HL-60 (cell line): ENCODE measurements around the gene FAM3A.

Source experiments
- DNase-seq, 2 experiments: peaks; one replicate each; pipeline ENCODE4 v3.0.0-alpha.2; 2010 to 2020; ENCODE audit warnings: low read depth in 1 of 2, low spot score in 1 of 2
- H3K27ac ChIP-seq: fragments of 250-450 bp; sonication (Bioruptor Pico); replicated peaks from 2 replicates; pipeline ENCODE4 v1.5.1; 2020; ENCODE audit warnings: mild to moderate bottlenecking, moderate library complexity
- H3K27me3 ChIP-seq: fragments of 250-450 bp; sonication (Bioruptor Pico); 2 replicates; pipeline ENCODE4 v1.5.1; 2021; ENCODE audit warnings: mild to moderate bottlenecking, moderate library complexity; ENCODE audit not compliant: insufficient read depth, poor library complexity, severe bottlenecking
- H3K4me3 ChIP-seq: replicated peaks from 2 replicates; pipeline ENCODE4 v1.5.1; 2011; ENCODE audit warnings: mild to moderate bottlenecking, control low read depth, low read length; ENCODE audit not compliant: insufficient read depth
- CTCF ChIP-seq: IDR thresholded peaks from one replicate; pipeline ENCODE4 v1.5.1; 2011; ENCODE audit warnings: low read length, control low read depth, inconsistent platforms; ENCODE audit not compliant: insufficient read depth
- GABPA ChIP-seq: IDR thresholded peaks from 2 replicates; pipeline ENCODE4 v1.6.1; 2012; ENCODE audit warnings: low read depth
- POLR2AphosphoS5 ChIP-seq: IDR thresholded peaks from 2 replicates; pipeline ENCODE4 v1.6.1; 2012; ENCODE audit warnings: low read depth
- REST ChIP-seq: IDR thresholded peaks from 2 replicates; pipeline ENCODE4 v1.6.1; 2012; ENCODE audit warnings: low read depth; ENCODE audit not compliant: insufficient replicate concordance
- SPI1 ChIP-seq: IDR thresholded peaks from 2 replicates; pipeline ENCODE4 v1.6.1; 2012; ENCODE audit warnings: low read depth, mild to moderate bottlenecking, borderline replicate concordance

FAM3A gene

GRCh38 chrX:154471839-154472684, 44.0 kb downstream of the FAM3A start:
- no peak overlapping the region for H3K27ac ChIP-seq
- DNase-seq = no peak
- no peaks in the 10 kb centered on the region for H3K27me3 ChIP-seq
- TF ChIP-seq POLR2AphosphoS5 (no peak), GABPA (no peak), CTCF (no peak), SPI1 (no peak), REST (no peak)
- H3K4me3 ChIP-seq = no peak overlapping the region

GRCh38 chrX:154470914-154471568, 45.0 kb downstream of the FAM3A start:
- Histone ChIP-seq H3K27me3 (no peaks in the 10 kb centered on the region), H3K4me3 (no peak overlapping the region), H3K27ac (no peak overlapping the region)
- DNase-seq = no peak
- no peak for TF ChIP-seq GABPA
- TF ChIP-seq SPI1 = no peak
- no peak for TF ChIP-seq REST
- no peak for TF ChIP-seq POLR2AphosphoS5
- TF ChIP-seq CTCF = no peak

GRCh38 chrX:154470434-154470833, 45.6 kb downstream of the FAM3A start:
- no peak overlapping the region for H3K4me3 ChIP-seq
- no peaks in the 10 kb centered on the region for H3K27me3 ChIP-seq
- TF ChIP-seq POLR2AphosphoS5 (no peak), GABPA (no peak), SPI1 (no peak), REST (no peak), CTCF (no peak)
- no peak overlapping the region for H3K27ac ChIP-seq
- DNase-seq = no peak
